ENCODE data around the gene ACOX2. TPM values are rescaled to one million over a fixed set of nuclear protein-coding genes. Genes with fewer than 3 reads are reported as not detected.

The ACOX2 gene
- total RNA-seq = 10 to 100 TPM; 10.2 to 24.4 TPM
- polyA plus RNA-seq = 10 to 100 TPM in 1 of 2 donors, 1 to 10 TPM in 1; 5.3 to 13.1 TPM
- long read RNA-seq, donor 1, partial matches to known transcripts = 5 of 6 reads
- long read RNA-seq, donor 1, other reads (novel, unspliced or antisense) = 0 of 6 reads
- long read RNA-seq, donor 2 = 0 reads
- long read RNA-seq, donor 3, partial matches to known transcripts = 0 of 3 reads
- long read RNA-seq, donor 3, other reads (novel, unspliced or antisense) = 0 of 3 reads
- long read RNA-seq, donor 4, partial matches to known transcripts = 0 of 1 reads
- long read RNA-seq, donor 4, other reads (novel, unspliced or antisense) = 0 of 1 reads
- long read RNA-seq, donor 5, partial matches to known transcripts = 0 of 3 reads
- long read RNA-seq, donor 5, other reads (novel, unspliced or antisense) = 0 of 3 reads

GRCh38 chr3:58536501-58537411 lies at the start of gene ACOX2:
ACOX2 (minus strand) TSS chr3:58537190; CDS start chr3:58535106, 2,084 bp downstream.
- 50 to 66% methylated on average over 13 of the region's 13 CpGs for WGBS, 2 donors

GRCh38 chr3:58585994-58586393 lies 49.0 kb upstream of the ACOX2 start:
- no peak overlapping the region for H3K9ac ChIP-seq (ENCODE audit: insufficient read depth in 1 of 2, low read length in 2 of 2)
- no peak overlapping the region for H3K4me3 ChIP-seq
- no peaks in the 10 kb centered on the region for H3K9me3 ChIP-seq (ENCODE audit: control insufficient read depth in 4 of 4, insufficient read depth in 3 of 4, low read length in 3 of 4)
- WGBS, 2 donors = 37% methylated on average over 8 of the region's 8 CpGs
- H3K27me3 ChIP-seq (ENCODE audit: control insufficient read depth in 3 of 3, insufficient read depth in 3 of 3, low read length in 2 of 3) = peaks cover 5 to 31% (median 28%) of the 10 kb centered on the region in 3 donors
- H3K36me3 ChIP-seq (ENCODE audit: control insufficient read depth in 4 of 4, insufficient read depth in 4 of 4, low read length in 4 of 4) = no peaks in the 10 kb centered on the region
- ATAC-seq (ENCODE audit: insufficient read depth, low FRiP score) = no peak
- no peak for DNase-seq
- no peak for TF ChIP-seq CTCF (IDR thresholded peaks at IDR 0.05; ENCODE audit: control extremely low read depth, extremely low read depth)
- H3K4me1 ChIP-seq (ENCODE audit: control insufficient read depth in 5 of 5, insufficient read depth in 5 of 5, low read length in 5 of 5) = peaks cover 0 to 21% (median 0%) of the 10 kb centered on the region in 5 donors
- H3K27ac ChIP-seq (ENCODE audit: low read depth in 1 of 2, low read length in 1 of 2) = no peak overlapping the region

More at GRCh38 chr3:58536501-58537411, at the start of gene ACOX2:
- peak within 1 kb of the TSS; percentile 68 to 82 for H3K27ac ChIP-seq (ENCODE audit: low read depth in 1 of 2, low read length in 1 of 2)
- no peaks in the 10 kb centered on the region for H3K9me3 ChIP-seq (ENCODE audit: control insufficient read depth in 4 of 4, insufficient read depth in 3 of 4, low read length in 3 of 4)
- H3K27me3 ChIP-seq (ENCODE audit: control insufficient read depth in 3 of 3, insufficient read depth in 3 of 3, low read length in 2 of 3) = no peaks in the 10 kb centered on the region
- DNase-seq (peak; percentile 77 to 94 (median 83)), ATAC-seq (ENCODE audit: insufficient read depth, low FRiP score) (peak; percentile 82)
- H3K4me3 ChIP-seq = no peak within 1 kb of the TSS
- peak within 1 kb of the TSS; percentile 79 to 84 for H3K9ac ChIP-seq (ENCODE audit: insufficient read depth in 1 of 2, low read length in 2 of 2)
- H3K4me1 ChIP-seq (ENCODE audit: control insufficient read depth in 5 of 5, insufficient read depth in 5 of 5, low read length in 5 of 5) = peaks cover 9 to 32% (median 10%) of the 10 kb centered on the region in 5 donors
- TF ChIP-seq CTCF (IDR thresholded peaks at IDR 0.05; ENCODE audit: control extremely low read depth, extremely low read depth) = no peak
- peaks cover 0 to 14% (median 7%) of the 10 kb centered on the region in 4 donors for H3K36me3 ChIP-seq (ENCODE audit: control insufficient read depth in 4 of 4, insufficient read depth in 4 of 4, low read length in 4 of 4)

- Histone ChIP-seq H3K27me3 (ENCODE audit: control insufficient read depth in 3 of 3, insufficient read depth in 3 of 3, low read length in 2 of 3) (peaks cover 5 to 31% (median 28%) of the 10 kb centered on the region in 3 donors), H3K36me3 (ENCODE audit: control insufficient read depth in 4 of 4, insufficient read depth in 4 of 4, low read length in 4 of 4) (no peaks in the 10 kb centered on the region), H3K9ac (ENCODE audit: insufficient read depth in 1 of 2, low read length in 2 of 2) (peak overlapping the region in 1 of 2 donors; percentile 68), H3K9me3 (ENCODE audit: control insufficient read depth in 4 of 4, insufficient read depth in 3 of 4, low read length in 3 of 4) (no peaks in the 10 kb centered on the region), H3K27ac (ENCODE audit: low read depth in 1 of 2, low read length in 1 of 2) (peak overlapping the region; percentile 58 to 69), H3K4me1 (ENCODE audit: control insufficient read depth in 5 of 5, insufficient read depth in 5 of 5, low read length in 5 of 5) (peaks cover 0 to 22% (median 0%) of the 10 kb centered on the region in 5 donors), H3K4me3 (peak overlapping the region; percentile 33)
- 2 to 6% methylated on average over 39 to 46 of the region's 46 CpGs for WGBS, 2 donors
- peak; percentile 20 for TF ChIP-seq CTCF (IDR thresholded peaks at IDR 0.05; ENCODE audit: control extremely low read depth, extremely low read depth)
- DNase-seq (peak; percentile 81 to 90 (median 85)), ATAC-seq (ENCODE audit: insufficient read depth, low FRiP score) (peak; percentile 92)
These were observed 48.2 kb upstream of the ACOX2 start for GRCh38 chr3:58585005-58585786.
